Measurements from ENCODE around the gene LMBRD2.

Gene LMBRD2

GRCh38 chr5:36052538-36052937, 99.1 kb downstream of the LMBRD2 start:
- Histone ChIP-seq H3K4me3 (ENCODE audit: low read depth in 1 of 2, low read length in 2 of 2) (no peak overlapping the region), H3K4me1 (ENCODE audit: insufficient read depth, low read length) (peaks cover 67% of the 10 kb centered on the region), H3K4me2 (ENCODE audit: insufficient read depth, low read length) (no peak overlapping the region), H3K79me2 (ENCODE audit: insufficient read depth, low read length) (no peaks in the 10 kb centered on the region), H3K9me3 (ENCODE audit: insufficient read depth, low read length, severe bottlenecking) (no peaks in the 10 kb centered on the region), H3K36me3 (ENCODE audit: insufficient read depth, low read length) (no peaks in the 10 kb centered on the region), H4K20me1 (ENCODE audit: insufficient read depth, low read length) (no peaks in the 10 kb centered on the region), H3K27me3 (ENCODE audit: insufficient read depth, low read length, poor library complexity) (no peaks in the 10 kb centered on the region), H3K9ac (ENCODE audit: low read depth, low read length) (no peak overlapping the region), H3K27ac (ENCODE audit: low read length) (peak overlapping the region; percentile 87), H2AFZ (ENCODE audit: low read depth, low read length) (no peak overlapping the region)
- ATAC-seq (ENCODE audit: insufficient read depth, low read depth) (no peak), DNase-seq (no peak)
- TF ChIP-seq EZH2 (IDR thresholded peaks at IDR 0.05; ENCODE audit: borderline replicate concordance, low read depth, low read length, severe bottlenecking) = no peak
- TF ChIP-seq, protein P1, sequence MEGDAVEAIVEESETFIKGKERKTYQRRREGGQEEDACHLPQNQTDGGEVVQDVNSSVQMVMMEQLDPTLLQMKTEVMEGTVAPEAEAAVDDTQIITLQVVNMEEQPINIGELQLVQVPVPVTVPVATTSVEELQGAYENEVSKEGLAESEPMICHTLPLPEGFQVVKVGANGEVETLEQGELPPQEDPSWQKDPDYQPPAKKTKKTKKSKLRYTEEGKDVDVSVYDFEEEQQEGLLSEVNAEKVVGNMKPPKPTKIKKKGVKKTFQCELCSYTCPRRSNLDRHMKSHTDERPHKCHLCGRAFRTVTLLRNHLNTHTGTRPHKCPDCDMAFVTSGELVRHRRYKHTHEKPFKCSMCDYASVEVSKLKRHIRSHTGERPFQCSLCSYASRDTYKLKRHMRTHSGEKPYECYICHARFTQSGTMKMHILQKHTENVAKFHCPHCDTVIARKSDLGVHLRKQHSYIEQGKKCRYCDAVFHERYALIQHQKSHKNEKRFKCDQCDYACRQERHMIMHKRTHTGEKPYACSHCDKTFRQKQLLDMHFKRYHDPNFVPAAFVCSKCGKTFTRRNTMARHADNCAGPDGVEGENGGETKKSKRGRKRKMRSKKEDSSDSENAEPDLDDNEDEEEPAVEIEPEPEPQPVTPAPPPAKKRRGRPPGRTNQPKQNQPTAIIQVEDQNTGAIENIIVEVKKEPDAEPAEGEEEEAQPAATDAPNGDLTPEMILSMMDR (IDR thresholded peaks at IDR 0.05; ENCODE audit: borderline replicate concordance, extremely low read depth, low read length, poor library complexity, severe bottlenecking) = no peak

- Histone ChIP-seq H3K9ac (ENCODE audit: low read depth, low read length) (no peak overlapping the region), H3K79me2 (ENCODE audit: insufficient read depth, low read length) (no peaks in the 10 kb centered on the region), H3K27me3 (ENCODE audit: insufficient read depth, low read length, poor library complexity) (no peaks in the 10 kb centered on the region), H3K36me3 (ENCODE audit: insufficient read depth, low read length) (no peaks in the 10 kb centered on the region), H3K9me3 (ENCODE audit: insufficient read depth, low read length, severe bottlenecking) (no peaks in the 10 kb centered on the region), H3K27ac (ENCODE audit: low read length) (no peak overlapping the region), H2AFZ (ENCODE audit: low read depth, low read length) (no peak overlapping the region), H3K4me3 (ENCODE audit: low read depth in 1 of 2, low read length in 2 of 2) (no peak overlapping the region), H4K20me1 (ENCODE audit: insufficient read depth, low read length) (no peaks in the 10 kb centered on the region), H3K4me1 (ENCODE audit: insufficient read depth, low read length) (peaks cover 56% of the 10 kb centered on the region), H3K4me2 (ENCODE audit: insufficient read depth, low read length) (no peak overlapping the region)
- ATAC-seq (ENCODE audit: insufficient read depth, low read depth) = no peak
- TF ChIP-seq, protein P1 (IDR thresholded peaks at IDR 0.05; ENCODE audit: borderline replicate concordance, extremely low read depth, low read length, poor library complexity, severe bottlenecking) = no peak
- no peak for TF ChIP-seq EZH2 (IDR thresholded peaks at IDR 0.05; ENCODE audit: borderline replicate concordance, low read depth, low read length, severe bottlenecking)
- no peak for DNase-seq
These were observed 101.7 kb downstream of the LMBRD2 start for GRCh38 chr5:36049949-36050348.

Measured in DND-41 (cell line).